NCI-H1105 treated with DMSO at 0.1 percent for 48 hours (cell line): ENCODE results near the gene ABI1.
"Not testable (repeated sequence)": the region's sequence is repeated elsewhere in the genome, so short reads cannot be mapped to it uniquely, and the experiment has no call there.

Source experiments
- DNase-seq: peaks from one replicate; lab custom pipeline; 2025; lab: John Stamatoyannopoulos, UW

ABI1 gene

DNA sequence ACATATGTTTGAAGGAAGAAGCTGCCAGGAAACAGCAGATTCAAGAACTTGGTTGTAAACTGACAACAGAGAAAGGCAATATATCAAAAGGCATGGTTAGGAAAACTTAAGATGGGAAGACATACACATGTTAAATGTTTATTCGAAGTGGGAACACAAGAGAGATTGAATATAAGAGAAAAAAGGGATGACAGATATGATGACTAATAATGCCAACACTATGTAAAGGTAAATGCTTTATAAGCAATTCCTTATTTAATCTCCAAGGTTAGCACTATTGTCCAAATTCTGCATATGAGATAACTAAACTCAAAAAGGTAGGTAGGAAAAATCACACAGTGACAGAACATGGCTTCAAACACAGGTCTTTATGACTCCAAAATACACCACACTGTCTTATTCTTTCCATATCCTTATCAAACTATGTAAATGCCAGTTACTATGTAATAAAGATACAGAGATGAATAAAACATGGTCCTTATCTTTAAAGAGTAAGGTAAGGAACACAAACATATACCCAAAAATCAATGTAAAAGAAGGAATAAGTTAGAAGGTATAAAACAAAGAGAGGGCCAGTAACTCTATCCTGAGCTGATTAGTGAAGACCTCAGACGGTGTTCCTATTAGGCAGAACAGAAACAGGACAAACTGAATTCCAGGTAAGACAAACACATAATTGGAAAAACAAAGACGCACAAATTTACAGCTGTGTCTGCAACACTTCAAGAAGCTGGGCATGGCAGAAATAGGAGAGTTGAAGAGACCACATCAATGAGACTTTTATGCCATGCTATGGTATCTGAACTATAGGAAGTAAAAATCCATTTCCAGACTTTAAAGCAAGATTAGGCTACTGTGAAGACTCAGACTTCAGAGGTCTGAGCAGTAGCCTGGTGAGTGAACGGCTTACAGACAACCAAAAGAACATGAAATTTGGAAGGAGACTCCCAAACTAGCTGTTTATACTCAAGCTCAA lies 56.1 kb downstream of the ABI1 start:
- no peak for DNase-seq

DNA sequence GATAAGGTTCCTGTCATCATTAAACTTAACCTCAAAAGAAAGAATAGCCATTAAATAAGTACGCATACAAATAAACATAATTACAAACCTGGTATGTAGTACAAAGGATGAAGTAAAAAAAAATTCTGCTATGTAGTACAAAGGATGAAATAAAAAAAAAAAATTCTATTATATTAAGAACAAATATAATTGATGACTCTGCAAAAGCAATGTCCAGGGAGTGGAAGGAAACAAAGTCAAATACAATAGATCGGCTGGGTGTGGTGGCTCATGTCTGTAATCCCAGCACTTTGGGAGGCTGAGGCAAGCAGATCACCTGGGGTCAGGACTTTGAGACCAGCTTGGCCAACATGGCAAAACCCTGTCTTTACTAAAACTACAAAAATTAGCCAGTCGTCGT lies 56.9 kb downstream of the ABI1 start:
- no peak for DNase-seq

DNA sequence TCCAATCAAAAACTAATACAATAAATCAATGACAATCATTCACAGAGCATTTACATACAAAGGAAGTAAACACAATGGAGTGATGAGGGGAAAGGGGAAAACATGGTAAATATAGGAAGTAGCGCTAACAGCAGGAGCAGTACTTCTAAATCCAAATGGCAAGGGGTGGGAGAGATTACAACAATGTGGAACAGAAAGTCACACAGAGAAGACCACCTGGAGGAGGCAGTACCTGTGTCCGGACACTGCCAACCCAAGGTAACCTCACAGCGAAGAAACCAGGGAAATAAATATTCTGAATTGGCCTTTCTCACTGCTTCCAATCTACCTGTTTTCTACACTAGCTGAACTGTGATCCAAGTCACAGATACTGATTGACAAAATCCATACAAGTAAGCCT lies 58.2 kb downstream of the ABI1 start:
- no peak for DNase-seq

DNA sequence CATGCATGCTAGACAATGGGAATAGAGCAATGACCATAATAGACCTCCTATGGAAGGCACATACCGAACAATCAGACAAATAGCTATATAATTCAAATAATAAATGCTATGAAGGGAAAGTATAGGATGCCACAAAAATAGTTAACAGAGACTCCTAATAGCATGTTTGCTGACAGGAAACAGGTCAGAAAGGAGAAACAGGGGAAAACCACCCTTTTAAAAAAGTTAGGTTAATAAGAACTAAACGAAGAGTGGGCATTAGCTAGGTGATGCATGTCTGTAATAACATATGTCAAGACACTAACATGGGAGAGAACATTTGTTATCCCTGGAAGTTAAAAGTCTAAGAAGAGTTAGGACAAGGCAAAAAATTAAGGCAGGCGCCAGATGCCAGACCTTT lies 58.9 kb downstream of the ABI1 start:
- no peak for DNase-seq

DNA sequence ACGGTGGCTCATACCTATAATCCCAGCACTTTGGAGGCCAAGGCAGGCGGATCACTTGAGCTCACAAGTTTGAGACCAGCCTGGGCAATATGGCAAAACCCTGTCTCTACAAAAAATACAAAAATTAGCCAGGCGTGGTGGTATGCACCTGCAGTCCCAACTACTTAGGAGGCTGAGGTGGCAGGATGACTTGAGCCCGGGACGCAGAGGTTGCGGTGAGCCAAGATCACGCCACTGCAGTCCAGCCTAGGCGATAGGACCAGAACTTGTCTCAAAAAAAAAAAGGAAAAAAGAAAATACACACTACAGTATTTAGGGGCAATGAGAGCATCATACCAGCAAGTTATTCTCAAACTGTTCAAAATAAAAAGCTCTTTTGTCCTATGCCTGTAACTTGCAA lies 59.5 kb downstream of the ABI1 start:
- DNase-seq: no peak

DNA sequence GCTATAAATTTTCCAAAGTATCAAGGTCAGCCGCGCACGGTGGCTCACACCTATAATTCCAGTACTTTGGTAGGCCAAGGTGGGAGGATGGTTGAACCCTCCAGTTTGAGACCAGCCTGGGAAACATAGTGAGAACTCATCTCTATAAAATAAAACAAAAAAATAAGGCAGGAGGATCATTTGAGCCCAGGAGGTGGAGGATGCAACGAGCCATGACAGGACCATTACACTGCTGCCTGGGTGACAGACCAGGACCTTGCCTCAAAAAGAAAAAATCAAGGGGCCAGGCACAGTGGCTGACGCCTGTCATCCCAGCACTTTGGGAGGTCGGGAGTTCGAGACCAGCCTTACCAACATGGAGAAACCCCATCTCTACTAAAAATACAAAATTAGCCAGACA lies 60.3 kb downstream of the ABI1 start:
- DNase-seq: no peak

DNA sequence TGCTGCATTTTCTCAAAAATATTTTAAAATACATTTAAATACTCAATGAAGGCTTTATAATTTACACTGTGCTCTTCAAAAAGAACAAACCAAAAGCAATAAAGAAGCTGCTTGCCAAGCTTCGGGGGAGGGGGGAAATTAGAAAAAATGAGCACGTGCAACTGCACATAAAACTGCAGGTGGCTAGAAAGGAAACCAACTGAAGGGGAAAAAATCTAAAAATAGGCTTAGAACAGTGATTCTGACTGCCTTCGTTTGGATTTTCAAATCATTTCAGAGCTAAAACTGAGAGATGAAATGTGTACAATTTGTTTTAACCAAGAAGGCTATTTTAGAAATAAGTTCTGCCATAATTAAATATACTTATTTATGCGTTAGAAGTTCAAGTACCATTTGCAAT lies 61.4 kb downstream of the ABI1 start:
- DNase-seq: no peak

DNA sequence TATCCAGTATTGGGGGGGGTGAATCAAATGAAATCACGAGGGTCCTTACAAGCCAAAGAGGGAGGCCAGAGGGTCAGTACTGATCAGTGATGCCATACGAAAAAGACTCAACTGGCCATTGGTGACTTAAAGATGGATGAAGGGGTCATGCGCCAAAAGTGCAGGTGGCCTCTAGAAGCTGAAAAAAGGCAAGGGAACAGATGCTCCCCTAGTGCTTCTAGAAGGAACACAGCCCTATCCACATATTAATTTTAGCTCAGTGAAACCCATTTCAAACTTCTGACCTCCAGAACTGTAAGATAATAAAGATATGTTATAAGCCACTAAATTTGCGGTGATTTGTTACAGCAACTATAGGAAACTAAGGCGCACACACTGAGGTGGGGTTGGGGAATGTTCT lies 62.5 kb downstream of the ABI1 start:
- DNase-seq: no peak

DNA sequence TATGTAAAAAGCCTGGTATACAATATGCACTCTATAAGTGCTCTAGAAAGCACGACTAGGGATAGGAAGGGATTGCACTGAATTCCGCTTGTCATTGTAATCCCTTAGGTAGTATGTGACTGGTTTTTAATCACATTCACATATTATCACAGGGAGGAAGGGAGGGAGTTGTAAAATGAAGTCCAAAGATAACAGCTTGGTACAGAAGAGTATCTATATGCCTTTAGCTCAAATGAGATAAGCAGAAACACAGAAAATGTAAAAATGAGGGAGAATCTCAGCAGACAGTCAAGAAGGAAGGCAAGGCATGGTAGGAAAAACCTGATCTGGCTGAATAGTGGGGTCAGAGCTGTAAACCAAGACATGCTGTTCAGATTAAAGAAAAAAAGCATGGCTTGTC lies 63.4 kb downstream of the ABI1 start:
- no peak for DNase-seq

DNA sequence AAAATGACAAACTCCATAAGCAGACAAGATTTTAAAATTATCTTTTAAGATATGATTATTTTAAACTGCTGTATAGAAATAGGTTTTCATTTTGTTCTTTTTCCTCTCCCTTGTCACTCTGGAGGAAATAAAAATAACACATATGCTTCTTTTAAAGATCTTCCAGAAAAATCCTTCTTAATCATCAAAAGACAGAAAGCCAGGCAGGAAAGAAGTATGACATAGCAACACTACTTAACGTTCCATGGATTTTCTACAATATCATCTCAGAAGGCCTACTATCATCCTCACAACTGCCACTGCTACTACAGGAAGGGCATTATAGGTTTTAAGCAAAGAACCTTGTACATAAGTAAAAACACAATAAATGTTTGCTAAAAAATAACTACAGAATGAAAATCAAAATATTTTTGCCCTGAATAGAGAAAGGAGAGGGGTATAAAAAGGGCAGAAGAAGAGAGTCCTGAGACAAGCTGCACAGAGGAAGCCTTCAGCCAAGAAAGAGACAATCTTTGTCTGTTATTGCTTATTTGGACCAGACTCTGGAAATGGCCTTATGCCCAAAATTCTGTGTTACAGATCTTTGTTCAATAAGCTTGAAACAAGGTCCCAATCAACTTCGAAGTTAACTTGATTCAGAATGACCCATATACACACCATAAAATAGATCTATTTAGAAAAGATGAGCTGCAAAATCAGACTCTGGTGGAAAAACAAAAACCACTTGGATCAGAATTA lies 67.8 kb downstream of the ABI1 start:
- DNase-seq: no peak

DNA sequence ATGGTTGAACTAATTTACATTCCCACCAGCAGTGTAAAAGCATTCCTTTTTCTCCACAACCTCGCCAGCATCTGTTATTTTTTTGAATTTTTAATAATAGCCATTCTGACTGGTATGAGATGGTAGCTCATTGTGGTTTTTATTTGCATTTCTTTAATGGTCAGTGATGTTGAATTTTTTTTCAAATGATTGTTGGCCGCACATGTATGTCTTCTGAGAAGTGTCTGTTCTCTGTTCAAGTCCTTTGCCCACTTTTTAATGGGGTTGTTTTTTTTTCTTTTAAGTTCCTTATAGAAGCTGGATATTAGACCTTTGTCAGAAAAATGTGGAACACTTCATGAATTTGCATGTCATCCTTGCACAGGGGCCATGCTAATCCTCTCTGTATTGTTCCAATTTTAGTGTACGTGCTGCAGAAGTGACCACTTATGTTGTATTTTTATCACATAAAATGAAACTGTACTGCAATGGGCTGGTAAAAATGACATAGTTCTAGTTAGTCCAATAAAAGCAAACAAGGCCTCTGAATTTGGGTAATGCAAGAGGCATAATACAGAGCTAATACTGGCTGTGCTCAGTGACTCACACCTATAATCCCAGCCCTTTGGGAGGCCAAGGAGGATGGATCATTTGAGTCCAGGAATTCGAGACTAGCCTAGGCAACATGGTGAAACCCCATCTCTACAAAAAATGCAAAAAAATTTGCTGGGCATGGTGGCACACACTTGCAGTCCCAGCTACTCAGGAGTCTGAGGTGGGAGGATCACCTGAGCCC lies 70.3 kb downstream of the ABI1 start:
- no peak for DNase-seq

DNA sequence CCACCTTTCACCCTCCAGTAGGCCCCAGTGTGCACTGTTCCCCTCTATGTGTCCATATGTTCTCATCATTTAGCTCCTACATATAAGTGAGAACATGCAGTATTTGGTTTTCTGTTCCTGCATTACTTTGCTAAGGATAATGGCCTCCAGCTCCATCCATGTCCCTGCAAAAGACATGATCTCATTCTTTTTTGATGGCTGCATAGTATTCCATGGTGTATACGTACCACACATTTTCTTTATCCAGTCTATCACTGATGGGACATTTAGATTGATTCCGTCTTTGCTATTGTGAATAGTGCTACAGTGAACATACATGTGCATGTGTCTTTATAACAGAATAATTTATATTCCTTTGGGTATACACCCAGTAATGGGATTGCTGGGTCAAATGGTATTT lies 71.0 kb downstream of the ABI1 start:
- not testable (repeated sequence) for DNase-seq

DNA sequence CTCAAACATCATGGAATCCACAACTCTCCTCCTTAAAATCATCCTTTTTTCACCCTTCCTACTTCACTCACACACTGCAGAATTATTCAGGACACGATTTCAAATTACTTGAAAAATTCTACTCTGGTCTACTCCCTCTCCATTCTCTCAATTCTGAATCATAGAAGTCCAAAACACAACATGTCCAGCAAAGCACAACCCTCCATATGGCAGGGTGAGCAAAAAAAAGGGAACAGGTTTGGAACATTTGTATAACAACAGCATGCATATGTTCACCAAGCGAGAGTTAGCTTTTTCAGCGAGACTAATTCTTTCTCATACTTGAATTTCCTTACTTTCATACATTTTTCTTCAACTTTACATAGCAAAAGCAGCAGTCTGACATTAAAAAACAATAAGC lies 73.4 kb downstream of the ABI1 start:
- no peak for DNase-seq

DNA sequence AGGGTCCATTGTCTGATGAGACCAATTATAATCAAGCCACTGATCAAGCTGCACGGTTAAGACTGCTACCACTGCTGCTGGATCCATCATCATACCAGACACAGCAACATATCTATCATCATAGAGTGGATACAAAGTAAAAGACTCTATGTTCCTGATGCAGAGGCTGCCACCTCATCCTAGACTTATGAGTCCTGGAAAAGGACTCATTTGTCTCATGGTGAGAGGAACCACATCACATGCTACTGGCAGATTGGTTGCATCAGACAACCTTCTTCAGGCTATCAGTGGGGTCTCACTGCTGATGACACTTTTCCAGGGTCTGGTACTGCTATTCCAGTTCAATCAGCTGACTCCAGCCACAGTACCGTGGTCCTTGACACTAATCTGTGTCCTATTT lies 79.0 kb downstream of the ABI1 start:
- DNase-seq: no peak

DNA sequence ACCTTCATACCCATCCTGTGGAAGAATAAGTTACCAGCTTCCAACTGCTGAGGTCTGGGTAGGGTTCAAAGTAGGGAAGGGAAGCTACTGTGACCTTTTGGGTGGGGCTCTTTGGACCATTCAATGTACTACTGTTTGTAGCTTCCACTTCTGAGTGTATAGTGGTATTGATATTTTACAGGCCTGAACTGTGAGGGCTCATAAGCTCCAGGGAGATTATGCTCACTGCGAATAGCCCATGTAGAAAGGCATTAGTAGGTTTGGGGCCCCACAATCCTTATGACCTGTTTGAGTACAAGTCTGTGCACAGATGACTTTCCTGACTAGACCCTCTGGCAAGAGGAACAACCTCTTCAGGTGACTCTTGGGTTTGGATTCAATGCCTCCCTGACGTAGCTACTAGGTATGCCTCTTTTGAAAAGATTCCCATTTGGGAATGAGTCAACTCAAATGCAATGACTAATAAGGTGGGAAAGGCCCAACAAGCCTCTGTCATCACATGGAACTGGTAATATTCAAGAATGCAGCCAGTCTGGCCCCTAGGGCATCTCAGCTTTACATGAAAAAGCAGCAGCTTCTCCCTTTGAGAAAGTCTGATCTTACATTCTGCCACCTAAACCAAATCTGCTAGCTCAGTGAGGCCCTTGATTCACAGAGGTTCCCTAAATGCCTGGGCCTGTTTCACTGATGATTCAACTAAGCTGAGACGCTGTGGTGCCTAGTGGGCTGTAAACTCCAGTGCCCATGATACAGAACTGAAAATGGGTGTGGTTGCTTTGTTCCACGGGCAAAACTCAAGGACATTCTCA lies 79.8 kb downstream of the ABI1 start:
- DNase-seq: no peak

DNA sequence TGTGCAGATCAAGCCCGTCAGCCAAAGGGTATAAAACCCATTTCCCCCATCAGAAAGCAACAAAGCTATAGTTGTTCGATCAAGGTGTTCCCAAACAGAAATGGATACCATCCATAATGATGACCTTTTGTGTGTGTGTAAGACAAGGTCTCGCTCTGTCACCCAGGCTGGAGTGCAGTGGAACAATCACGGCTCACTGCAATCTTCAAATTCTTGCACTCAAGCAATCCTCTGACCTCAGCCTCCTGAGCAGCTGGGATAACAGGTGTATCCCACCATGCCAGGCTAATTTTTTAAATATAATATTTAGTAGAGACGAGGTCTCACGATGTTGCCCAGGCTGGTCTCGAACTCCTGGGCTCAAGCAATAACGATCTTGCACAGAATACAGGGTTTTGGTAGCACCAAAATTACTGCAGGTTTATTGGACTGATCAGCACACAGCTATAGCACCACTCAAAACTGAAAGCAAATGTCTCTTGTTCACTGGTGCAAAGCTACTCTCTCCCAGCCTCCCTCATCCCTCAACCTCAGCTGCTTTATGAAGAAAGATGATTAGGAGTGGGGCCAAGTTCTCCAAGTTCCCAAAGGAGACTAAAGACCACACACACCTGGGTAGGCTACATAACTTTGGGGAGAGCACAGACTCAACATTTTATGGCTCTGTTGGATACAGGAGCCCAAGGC lies 80.5 kb downstream of the ABI1 start:
- DNase-seq: no peak

DNA sequence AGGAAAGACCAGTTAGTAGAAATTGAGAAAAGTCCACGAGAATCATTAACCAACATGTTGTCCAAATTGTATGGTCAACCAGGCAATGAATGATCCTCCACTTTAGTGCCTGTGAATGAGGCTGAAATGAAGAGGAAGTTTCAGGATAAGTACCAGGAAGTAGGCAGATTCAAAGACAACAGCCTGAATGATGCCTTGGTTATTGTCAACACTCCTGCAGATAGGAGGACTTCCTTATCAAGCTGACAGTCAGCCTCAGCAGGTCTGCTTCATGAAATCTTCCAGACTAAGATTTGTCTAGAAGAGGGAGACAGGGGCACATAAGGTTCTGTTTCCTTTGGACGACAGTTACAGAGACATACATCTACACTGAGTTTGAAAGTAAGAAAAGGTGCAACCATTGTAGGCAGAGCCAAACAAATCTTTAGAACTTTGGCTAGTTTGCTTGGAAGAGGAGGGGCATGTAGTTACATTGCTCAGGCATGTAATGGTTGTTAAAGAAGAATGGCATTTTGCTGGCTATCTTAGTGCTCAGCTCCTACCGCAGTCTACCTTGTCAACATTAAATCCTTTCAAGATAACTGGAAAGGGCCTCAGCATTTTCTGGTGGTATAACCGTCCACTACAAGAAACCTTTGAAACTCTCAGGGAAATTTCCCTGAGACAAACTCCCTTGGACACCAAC lies 81.4 kb downstream of the ABI1 start:
- no peak for DNase-seq

DNA sequence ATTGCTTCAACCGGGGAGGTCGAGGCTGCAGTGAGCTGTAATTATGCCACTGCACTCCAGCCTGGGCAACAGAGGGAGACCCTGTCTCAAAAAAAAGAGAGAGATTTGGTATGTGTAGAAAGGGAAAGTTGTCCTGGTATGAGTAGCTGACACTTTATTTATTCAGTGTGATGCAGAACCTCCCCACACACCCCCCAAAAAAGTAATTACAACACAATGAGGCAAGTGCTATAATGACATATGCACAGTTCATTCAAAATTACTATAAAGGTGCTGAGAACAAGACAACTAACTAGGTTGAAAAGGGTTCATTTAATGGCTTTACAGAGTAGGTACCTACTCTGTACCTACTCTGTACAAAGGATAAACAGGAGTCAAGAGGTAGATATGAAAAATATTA lies 83.1 kb downstream of the ABI1 start:
- DNase-seq: no peak

DNA sequence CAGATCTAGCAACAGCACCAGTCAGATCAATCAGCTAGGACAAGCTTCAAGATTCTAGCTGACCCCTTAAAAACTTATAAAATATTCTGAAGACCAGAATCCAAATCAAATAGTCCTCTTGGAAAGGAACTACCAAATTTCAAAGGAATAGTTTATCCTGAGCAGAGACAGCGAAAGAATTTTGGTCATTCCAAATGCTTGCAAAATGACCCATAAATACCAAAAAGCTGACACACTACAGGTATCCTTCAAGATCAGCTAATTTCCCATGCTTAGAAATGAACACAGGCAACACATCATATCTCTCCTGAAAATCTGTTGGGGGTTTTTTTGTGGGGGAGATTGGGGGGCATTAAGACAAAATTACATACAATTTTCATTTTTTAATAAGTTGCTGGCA lies 84.5 kb downstream of the ABI1 start:
- DNase-seq: no peak

DNA sequence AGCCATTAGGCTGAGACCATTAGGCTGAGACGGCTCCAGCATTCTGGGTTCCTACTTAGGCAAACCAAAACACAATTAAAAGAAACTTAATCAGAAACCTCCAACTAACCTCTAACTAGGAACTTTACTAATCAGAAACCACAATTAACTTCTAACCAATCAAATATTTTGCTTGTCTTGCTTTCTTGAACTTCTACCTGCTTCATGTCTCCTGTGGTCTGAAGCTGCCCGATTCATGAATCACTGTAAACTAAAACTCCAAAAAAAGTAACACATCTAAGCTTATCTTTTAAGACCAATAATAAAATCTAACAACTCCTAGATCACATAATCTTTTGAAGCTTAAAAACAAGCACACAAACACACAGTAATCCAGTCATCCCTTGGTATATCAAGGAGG lies 87.1 kb downstream of the ABI1 start:
- no peak for DNase-seq

DNA sequence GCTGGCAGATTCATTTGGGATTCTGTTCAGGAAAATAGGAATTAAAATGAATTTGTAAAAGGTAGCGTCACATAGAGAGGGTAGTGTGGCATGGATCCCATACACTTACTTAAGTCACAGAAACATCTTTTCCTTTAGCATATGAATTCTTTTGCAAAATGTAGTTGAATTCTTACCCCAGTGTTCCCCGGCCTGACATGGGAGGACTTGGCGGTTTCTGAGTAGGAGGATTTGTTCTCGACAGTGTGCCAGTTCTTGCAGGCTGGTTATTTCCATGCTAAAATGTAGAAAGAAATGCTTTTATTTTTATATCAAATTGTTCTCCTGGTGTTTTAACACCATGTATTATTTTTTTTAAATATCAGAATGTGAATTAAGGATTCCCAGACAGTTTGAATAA lies 90.7 kb downstream of the ABI1 start:
- no peak for DNase-seq
